ES-I3 (cell line): Measurements from ENCODE around the gene KCNIP3.
"Not testable (repeated sequence)": the region's sequence is repeated elsewhere in the genome, so short reads cannot be mapped to it uniquely, and the experiment has no call there.

ENCODE experiments used
- H3K36me3 ChIP-seq: 2 replicates; pipeline ENCODE4 v1.6.1; 2013; ENCODE audit warnings: mild to moderate bottlenecking, low read length, control low read depth, moderate library complexity; ENCODE audit not compliant: insufficient read depth
- H3K4me1 ChIP-seq: 2 replicates; pipeline ENCODE4 v1.6.1; 2013; ENCODE audit warnings: mild to moderate bottlenecking, control low read depth, low read length; ENCODE audit not compliant: insufficient read depth
- H3K9ac ChIP-seq: 2 replicates; pipeline ENCODE4 v1.6.1; 2013; ENCODE audit warnings: low read depth, mild to moderate bottlenecking, low read length, moderate library complexity
- H3K9me3 ChIP-seq: 2 replicates; pipeline ENCODE4 v1.6.1; 2013; ENCODE audit warnings: mild to moderate bottlenecking, low read length, moderate library complexity; ENCODE audit not compliant: control insufficient read depth, insufficient read depth

KCNIP3 gene

DNA sequence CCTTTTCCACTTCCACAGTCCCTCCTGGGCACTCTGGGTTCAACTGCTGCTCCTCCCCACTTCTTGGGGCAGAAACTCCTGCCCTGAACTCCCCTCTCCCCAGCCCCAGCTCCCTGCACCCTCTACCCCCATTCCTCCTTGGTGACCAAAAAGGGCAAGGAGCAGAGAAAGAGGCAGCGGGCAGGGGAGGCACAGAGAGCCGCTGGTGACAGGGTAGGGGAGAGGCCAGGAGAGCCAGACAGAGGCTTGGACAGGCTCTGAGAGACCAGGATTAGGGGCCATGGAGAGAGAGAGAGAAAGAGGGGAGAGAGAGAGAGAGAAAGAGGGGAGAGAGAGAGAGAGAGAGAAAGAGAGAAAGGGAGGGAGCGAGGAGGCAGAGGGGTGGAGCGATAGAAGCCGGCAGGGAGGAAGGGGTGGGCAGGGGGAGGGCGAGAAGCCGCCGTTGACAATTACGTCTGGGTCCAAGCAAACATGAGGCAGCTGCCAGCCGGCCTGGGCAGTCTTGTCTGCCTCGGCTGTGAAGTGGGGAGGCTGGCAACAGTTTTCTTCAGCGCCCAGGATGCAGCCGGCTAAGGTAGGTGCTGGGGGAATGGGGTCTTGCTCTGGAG lies at the start of gene KCNIP3:
Gene KCNIP3, plus strand, starts transcription at position 468 of the 608 bp plus-strand sequence. Its CDS starts 92 bp downstream, at position 560.
- Histone ChIP-seq H3K9me3 (no peaks in the 10 kb centered on the region), H3K4me1 (no peaks in the 10 kb centered on the region), H3K9ac (peak within 1 kb of the TSS; percentile 15; the same call in 1 of the 2 replicates), H3K36me3 (no peaks in the 10 kb centered on the region)

DNA sequence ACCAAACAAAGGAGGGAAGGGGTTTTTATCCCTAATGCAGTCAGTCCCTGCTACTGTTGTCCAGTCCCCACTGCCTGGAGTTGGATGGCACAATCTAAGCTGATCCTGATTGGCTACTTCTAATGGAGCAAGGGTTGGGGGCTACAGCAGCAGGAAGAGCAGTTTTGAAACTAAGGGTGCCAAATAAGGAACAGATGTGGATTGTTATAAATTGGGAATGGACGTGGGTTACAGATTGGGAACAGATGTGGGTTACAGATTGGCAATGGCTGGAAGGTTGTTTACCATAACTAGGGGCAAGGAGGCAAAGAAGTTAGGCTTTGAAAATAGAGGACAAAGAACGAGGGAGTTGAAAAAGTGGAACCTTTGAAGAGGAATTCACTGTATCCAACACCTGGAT lies 38.9 kb upstream of the KCNIP3 start:
- Histone ChIP-seq H3K9ac (no peak overlapping the region), H3K9me3 (no peaks in the 10 kb centered on the region), H3K36me3 (no peaks in the 10 kb centered on the region), H3K4me1 (no peaks in the 10 kb centered on the region)

DNA sequence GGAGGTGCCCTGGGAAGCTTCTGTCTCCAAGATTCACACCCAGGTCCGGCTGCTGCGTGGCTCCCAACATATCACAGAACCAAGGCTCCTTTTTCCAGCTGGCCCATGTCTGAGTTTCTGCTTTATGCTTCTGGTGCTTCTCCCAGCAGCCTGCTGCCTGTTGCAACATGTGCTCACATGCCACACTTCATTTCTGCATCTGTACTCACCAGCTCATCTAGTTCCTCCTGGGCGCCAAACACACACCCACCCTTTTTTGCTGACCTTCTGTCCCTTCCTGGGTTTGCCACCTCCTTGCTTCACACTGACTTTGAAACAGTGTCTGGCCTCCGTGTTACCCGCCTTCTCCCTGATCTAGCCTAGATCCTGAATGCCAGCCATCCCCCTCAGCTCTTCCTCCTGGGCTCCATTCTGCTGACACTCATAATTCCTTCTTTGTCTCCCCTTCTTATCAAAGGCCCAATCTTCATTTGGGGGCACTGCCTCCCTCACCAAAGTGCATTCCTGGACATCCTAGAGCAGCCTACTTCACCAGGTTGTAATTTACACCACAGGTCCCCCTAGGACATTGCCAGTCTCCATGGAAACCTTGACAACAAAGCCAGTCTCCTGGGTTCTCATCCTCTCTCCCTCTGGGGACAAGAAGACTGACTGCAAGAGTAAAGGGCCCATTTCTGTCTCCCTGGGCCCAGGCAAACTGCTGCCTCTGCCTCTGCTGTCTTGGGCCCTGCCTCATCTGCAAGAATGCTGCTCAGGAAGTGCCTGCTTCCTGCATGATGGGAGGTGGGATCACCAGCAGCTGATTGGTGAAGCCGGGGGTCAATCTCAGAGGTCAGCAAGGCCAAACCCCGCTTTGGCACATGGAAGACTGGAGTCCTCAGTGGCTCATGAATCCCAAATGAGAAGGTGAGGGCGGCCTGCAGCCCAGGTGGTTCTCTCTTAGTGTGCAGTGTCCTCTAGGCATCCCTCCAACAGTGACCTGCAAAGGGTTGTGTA lies 36.8 kb upstream of the KCNIP3 start:
- no peak overlapping the region for H3K9ac ChIP-seq
- H3K4me1 ChIP-seq = no peaks in the 10 kb centered on the region
- H3K9me3 ChIP-seq = no peaks in the 10 kb centered on the region
- H3K36me3 ChIP-seq = no peaks in the 10 kb centered on the region

DNA sequence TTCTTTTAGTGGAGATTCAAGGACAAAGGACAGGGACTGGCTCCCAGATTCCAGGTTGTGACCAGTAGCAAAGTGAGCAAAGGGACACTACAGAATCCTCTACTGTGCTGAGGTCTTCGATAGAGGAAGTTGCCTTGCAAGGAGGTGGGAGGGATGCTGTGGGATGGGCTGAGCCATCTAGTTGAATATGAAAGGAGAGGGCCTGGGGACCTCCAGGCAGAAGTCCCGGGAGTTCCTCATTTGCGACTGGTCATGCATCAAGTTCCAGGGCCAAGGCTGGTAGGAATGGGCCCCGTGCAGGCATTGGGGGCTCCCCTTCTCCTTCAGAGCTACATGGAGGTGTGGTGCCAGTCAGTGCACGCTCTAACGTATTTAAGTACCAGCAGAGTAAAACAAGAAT lies 35.5 kb upstream of the KCNIP3 start:
- Histone ChIP-seq H3K9me3 (no peaks in the 10 kb centered on the region), H3K9ac (no peak overlapping the region), H3K36me3 (no peaks in the 10 kb centered on the region), H3K4me1 (no peaks in the 10 kb centered on the region)

DNA sequence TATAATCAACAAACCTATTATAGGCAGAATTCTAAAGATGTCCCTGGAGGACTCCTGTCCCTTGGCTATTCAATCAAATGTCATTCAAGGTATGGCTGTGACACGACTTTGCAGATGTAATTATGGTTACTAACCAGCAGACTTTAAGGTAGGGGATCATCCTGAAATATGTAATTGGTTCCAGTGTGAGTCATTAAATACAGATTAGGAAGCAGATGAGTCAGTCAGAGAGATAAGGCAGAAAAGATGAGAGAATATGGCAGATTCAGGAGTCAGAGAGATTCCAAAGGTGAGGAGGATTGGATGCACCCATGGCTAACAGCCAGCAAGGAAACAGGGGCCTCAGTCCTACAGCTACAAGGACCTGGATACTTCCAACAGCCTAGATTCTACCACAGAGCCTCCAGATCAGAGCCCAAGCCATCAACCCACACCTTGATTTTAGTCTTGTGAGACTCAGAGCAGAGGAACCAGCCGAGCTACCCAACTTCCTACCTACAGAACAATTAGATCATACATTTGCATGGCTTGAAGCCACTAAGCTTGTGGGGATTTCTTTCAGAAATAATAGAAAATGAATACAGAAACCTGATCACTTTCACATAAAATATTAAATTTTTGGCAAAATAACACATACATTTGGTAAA lies 34.1 kb upstream of the KCNIP3 start:
- no peaks in the 10 kb centered on the region for H3K9me3 ChIP-seq
- H3K4me1 ChIP-seq = no peaks in the 10 kb centered on the region

DNA sequence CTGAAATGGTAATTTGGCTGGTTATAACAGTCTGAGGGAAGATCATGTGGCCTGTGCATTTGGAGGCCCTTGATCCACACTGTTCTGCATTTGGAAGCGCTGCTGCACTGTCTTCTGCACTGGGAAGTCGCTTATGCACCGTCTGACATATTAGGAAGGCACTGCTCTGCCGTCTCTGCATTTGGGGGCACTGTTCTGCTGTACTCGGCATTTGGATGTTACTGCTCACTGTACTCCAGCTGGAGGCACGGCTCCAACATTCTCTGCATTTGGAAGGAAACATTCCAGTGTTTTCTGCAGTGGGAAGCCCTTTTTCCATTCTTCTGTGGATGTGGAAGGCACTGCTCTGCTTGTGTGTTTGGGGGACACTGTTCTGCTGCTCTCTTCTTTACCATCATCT lies 32.5 kb upstream of the KCNIP3 start:
- no peak overlapping the region for H3K9ac ChIP-seq
- H3K4me1 ChIP-seq = no peaks in the 10 kb centered on the region
- H3K9me3 ChIP-seq = no peaks in the 10 kb centered on the region
- no peaks in the 10 kb centered on the region for H3K36me3 ChIP-seq

More for the DNA sequence above, 34.1 kb upstream of the KCNIP3 start:
- Histone ChIP-seq H3K36me3 (no peaks in the 10 kb centered on the region), H3K9ac (no peak overlapping the region)

DNA sequence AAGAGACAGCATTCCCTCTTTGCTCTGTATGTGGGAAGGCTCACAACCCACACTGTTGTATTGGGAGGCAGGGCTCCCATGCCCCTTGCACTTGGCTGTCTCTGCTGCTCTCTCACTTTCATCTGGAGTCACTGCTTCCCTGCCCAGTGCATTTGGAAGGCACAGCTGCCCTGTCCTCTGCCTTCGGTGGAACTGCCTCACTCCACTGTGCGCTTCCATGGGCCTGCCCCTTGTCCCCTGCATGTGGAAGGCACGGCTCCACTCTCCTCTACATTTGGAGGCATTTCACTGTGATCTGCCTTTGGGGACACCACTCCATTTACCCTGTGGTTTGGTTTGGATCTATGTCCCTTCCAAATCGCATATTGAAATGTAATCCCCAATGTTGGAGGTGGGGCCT lies 32.0 kb upstream of the KCNIP3 start:
- no peaks in the 10 kb centered on the region for H3K4me1 ChIP-seq
- no peaks in the 10 kb centered on the region for H3K9me3 ChIP-seq
- H3K9ac ChIP-seq = no peak overlapping the region
- H3K36me3 ChIP-seq = no peaks in the 10 kb centered on the region

DNA sequence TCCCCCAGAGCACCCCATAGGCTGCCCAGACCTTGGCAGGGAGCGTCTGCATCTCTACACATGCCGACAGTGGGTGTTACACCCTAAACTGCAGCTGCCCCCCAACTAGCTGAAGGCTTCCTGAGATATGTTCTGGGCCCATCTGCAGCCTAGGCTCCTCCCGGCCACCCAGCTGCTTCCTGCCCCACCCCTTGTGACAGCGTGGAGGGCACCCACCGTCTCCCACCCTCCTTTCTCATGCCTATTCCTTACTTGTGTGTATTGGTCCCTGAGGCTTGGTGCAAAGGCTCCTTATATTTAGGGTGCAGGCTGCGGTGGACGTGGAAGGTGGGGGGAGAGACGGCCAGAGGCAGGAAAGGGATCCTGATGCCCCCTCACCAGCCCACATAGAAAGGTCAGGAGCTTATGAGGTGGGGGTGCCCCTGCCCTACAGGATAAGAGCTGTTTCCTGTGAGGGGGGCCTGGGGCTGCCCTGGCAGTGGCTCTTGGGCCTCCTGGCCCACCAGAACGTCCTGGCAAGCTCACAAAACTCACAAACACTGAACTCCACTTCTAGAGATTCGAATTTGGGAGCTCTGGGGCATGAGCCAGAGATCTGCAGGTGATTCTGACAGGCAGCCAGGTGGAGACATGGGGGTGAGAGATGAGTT lies 30.2 kb upstream of the KCNIP3 start:
- H3K9me3 ChIP-seq = no peaks in the 10 kb centered on the region
- H3K36me3 ChIP-seq = no peaks in the 10 kb centered on the region
- no peak overlapping the region for H3K9ac ChIP-seq
- H3K4me1 ChIP-seq = no peaks in the 10 kb centered on the region

DNA sequence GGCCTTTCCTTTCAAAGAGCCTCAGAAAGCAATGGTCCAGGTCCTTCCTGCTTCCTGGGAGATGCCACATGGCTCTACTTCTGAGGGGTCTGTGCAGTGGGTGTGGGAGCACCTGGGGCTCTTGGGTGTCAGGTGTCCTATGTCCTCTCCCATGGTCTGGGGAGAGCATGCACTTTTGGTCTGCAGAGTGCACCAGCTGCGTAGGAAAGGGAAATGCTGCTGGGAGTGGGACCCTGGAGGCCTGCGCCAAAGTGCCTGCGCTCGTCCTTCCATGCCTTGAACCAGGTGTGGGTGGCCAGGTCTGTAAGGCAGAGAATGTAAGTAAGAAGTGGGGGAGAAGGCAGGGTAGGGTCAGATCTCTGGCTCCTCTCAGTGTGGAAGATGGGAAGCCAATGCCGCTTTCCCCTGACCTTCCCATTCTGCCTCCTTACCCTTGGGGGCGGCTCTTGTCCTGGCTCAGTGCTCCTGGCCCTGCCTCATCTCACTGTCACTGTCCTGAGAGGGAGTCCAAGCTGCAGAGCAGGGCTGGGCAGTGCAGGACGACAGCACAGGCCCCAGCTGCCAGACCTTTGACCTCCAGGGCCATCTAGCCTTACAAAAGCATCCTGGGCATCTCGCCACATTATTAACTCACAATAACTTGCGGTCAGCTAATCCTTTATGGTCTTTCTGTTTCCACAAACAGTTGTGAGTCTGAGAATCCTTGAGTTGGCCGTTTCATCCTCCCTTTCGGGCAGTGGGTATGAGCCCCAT lies 29.5 kb upstream of the KCNIP3 start:
- H3K4me1 ChIP-seq = no peaks in the 10 kb centered on the region
- H3K9ac ChIP-seq = no peak overlapping the region
- H3K36me3 ChIP-seq = no peaks in the 10 kb centered on the region
- no peaks in the 10 kb centered on the region for H3K9me3 ChIP-seq

DNA sequence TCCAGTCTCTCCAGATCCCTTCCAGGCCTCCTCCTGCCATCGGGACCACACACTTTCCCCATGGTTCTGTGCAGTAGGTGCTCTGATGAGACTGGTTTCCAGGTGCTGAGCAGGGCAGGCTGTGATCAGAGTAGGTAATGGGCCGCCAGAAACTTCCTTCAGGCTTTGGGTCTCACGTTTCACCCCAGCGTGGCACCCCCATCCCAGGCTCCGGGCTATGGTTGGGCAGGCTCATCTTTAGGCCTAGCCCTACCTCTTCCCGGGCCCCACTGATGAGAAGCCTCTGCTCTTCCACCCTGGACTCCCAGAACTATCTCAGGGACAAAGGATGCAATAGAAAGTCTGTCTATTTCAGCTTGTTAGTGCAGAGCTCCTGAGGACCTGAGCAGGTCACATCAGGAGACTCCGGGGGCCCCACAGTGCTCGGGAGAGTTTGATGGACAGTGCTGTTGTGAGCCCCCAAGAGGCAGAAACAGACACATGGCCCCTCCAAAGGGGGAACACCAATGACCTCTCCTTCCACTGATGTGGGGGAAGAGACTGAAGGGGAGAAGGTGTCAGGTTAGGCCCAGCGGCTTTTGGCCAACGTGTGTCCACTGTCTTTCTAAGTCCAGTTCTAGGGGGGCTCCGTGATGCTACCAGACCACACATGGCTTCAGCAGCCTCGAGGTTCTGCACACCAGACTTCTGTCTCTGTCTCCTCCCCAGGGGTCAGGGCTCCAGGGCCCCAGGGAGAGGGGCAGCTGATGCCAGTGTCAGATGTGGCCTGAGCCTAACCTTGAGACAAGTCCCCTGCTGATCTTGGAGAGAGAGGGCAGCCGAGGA lies 28.7 kb upstream of the KCNIP3 start:
- no peaks in the 10 kb centered on the region for H3K9me3 ChIP-seq
- no peak overlapping the region for H3K9ac ChIP-seq
- no peaks in the 10 kb centered on the region for H3K4me1 ChIP-seq
- H3K36me3 ChIP-seq = no peaks in the 10 kb centered on the region

DNA sequence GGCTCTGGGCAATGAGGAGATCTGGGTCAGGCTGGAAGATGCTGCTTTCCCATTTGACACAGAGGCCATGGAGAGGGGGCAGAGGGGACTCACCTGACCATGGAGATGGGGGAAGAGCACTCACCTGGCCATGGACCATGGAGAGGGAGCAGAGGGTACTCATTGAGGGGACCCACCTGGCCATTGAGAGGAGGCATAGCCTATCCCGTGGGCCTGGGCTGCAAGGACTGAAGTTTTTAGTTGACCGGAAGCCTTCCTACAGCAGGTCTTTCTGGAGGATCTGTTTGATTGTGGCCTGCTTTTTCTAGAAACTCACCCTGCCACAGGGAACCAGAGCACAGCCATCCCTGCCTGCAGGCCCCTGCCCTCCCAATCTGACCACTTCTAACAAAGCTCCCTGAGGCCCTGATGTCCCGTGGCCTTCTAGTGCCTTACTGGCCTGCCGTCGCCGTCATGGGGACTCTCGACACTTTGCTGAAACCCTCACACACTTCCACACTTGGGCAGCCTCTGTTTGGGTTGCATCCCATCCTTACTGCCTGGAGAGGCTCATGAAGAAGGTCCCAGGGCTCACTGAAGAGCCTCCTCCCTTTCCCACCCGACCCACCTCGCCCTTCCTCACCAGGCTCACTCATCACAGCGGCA lies 28.0 kb upstream of the KCNIP3 start:
- Histone ChIP-seq H3K4me1 (no peaks in the 10 kb centered on the region; the same call in 1 of the 2 replicates), H3K36me3 (no peaks in the 10 kb centered on the region), H3K9me3 (no peaks in the 10 kb centered on the region), H3K9ac (no peak overlapping the region)

DNA sequence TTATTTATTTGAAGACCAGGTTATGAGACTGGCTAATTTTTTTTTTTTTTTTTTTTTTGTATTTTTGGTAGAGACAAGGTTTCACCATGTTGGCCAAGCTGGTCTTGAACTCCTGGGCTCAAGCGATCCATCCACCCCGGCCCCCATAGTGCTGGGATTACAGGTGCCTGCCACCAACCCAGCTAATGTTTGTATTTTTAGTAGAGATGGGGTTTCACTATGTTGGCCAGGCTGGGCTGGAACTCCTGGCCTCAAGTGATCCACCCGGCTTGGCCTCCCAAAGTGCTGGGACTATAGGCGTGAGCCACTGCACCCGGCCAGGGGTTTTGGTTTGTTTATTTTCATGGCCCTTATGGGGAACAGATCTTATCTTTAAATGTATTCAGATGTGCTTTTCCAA lies 27.4 kb upstream of the KCNIP3 start:
- H3K4me1 ChIP-seq, H3K9ac ChIP-seq, H3K9me3 ChIP-seq: not testable (repeated sequence)

More for the DNA sequence above, 27.4 kb upstream of the KCNIP3 start:
- H3K36me3 ChIP-seq = not testable (repeated sequence)
